Lung (tissue), 12 donors: Measurements from ENCODE around the gene SEC23B. TPM values are rescaled to one million over a fixed set of nuclear protein-coding genes. Genes with fewer than 3 reads are reported as not detected.

Experiments used
- ATAC-seq: fragments of 200-7000 bp; cut with Tn5 transposase; one replicate; pipeline ENCODE4 v1.9.1; 2020; ENCODE audit warnings: moderate number of reproducible peaks; ENCODE audit not compliant: insufficient read depth, low FRiP score
- DNase-seq, 3 donors: peaks; one replicate each; pipeline ENCODE4 v3.0.0-alpha.2; 2013 to 2017
- H3K27ac ChIP-seq, 2 donors: one replicate each; pipeline ENCODE4 v1.5.1; 2013; ENCODE audit warnings: mild to moderate bottlenecking in 2 of 2, moderate library complexity in 2 of 2, control low read depth in 1 of 2, inconsistent platforms in 1 of 2, low read depth in 1 of 2, low read length in 1 of 2
- H3K27me3 ChIP-seq, 3 donors: one replicate each; pipeline ENCODE4 v1.5.1; 2013; ENCODE audit warnings: low read length in 2 of 3; ENCODE audit not compliant: control insufficient read depth in 3 of 3, insufficient read depth in 3 of 3
- H3K36me3 ChIP-seq, 4 donors: one replicate each; pipeline ENCODE4 v1.5.1; 2013; ENCODE audit warnings: low read length in 4 of 4, mild to moderate bottlenecking in 1 of 4, moderate library complexity in 1 of 4; ENCODE audit not compliant: control insufficient read depth in 4 of 4, insufficient read depth in 4 of 4
- H3K4me1 ChIP-seq, 5 donors: one replicate each; pipeline ENCODE4 v1.5.1; 2013; ENCODE audit warnings: low read length in 5 of 5, mild to moderate bottlenecking in 2 of 5, moderate library complexity in 1 of 5; ENCODE audit not compliant: control insufficient read depth in 5 of 5, insufficient read depth in 5 of 5
- H3K4me3 ChIP-seq: one replicate; pipeline ENCODE4 v1.5.1; 2013; ENCODE audit warnings: mild to moderate bottlenecking, control low read depth, moderate library complexity
- H3K9ac ChIP-seq, 2 donors: one replicate each; pipeline ENCODE4 v1.5.1; 2013; ENCODE audit warnings: low read length in 2 of 2, control low read depth in 1 of 2; ENCODE audit not compliant: insufficient read depth in 1 of 2
- H3K9me3 ChIP-seq, 4 donors: one replicate each; pipeline ENCODE4 v1.5.1; 2013; ENCODE audit warnings: low read length in 3 of 4, mild to moderate bottlenecking in 1 of 4, moderate library complexity in 1 of 4; ENCODE audit not compliant: control insufficient read depth in 4 of 4, insufficient read depth in 3 of 4
- WGBS, 2 donors: extraction: QIAGEN DNeasy Blood & Tissue Kit; methylation state at CpG; one replicate each; pipeline ENCODE4 v1.1.7; 2013; 5-methylcytosine and 5-hydroxymethylcytosine counted together
- polyA plus RNA-seq, 2 donors: library from polyadenylated mRNA; stranded (reverse); fragments of 200-250 nt; gene quantifications; one replicate each; pipeline ENCODE4 v1.2.1, GENCODE V29; 2013
- total RNA-seq, 2 donors: library from RNA; depleted of rRNA in 1 of 2; stranded (reverse); fragments of >200 nt in 1 of 2; gene quantifications; one replicate each; pipeline ENCODE4 v1.2.1, GENCODE V29; 2014 to 2021
- TF ChIP-seq, protein P1 (sequence below): IDR thresholded peaks from 2 replicates; pipeline ENCODE4 v1.5.1; 2012; ENCODE audit warnings: mild to moderate bottlenecking; ENCODE audit errors: control extremely low read depth, extremely low read depth
- donor health status: control.
- donor health status: control.
- donor health status: Bipolar disorder and iron deficiency.
- donor health status: healthy.
- donor health status: DM: yes; HTN: yes; CAD: no.

The SEC23B gene
- total and polyA plus RNA-seq, 4 donors: 10.3 to 79.5 (median 57.8) TPM

DNA sequence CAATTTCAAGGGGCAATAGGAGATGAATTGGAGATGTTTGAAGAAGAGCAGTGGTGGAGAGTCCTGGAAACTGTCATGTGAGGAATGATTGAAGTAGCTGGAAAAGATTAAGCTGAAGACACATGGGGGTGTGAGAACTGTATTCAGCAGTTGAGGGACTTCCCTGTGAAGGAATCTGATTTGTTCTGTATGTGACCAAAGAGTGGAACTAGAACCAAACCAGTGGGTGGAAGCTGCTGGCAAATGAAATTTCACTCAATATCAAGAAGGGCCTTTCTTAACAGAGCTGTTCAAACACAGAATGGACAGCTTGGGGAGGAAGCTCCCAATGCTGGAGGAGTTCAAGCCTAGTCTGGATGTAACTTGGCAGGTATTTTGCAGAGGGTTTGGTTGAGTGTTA lies 21.3 kb downstream of the SEC23B start:
- peaks cover 55 to 70% (median 64%) of the 10 kb centered on the region in 4 donors for H3K36me3 ChIP-seq
- ATAC-seq: no peak

DNA sequence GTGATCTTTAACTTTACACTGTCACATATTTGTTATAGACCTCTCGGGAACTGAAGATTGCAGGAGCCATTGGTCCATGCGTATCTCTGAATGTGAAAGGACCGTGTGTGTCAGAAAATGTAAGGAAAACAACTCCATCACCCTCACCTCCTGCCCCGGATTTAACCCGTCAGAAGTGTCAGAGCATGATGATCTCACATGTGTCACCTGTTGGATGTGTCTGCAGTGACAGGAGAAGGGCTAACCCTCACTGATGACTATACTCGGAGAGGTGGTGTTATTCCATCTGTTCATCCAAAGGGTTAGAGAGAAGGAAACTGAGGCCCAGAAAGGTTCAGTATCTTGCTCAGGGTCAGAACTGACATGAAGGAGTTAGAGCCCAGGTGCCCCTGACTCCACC lies 24.9 kb downstream of the SEC23B start:
- H3K9me3 ChIP-seq: no peaks in the 10 kb centered on the region
- peaks cover 43 to 55% (median 50%) of the 10 kb centered on the region in 4 donors for H3K36me3 ChIP-seq
- H3K4me1 ChIP-seq: no peaks in the 10 kb centered on the region
- no peak for ATAC-seq
- no peaks in the 10 kb centered on the region for H3K27me3 ChIP-seq
- H3K9ac ChIP-seq: no peak overlapping the region
- no peak overlapping the region for H3K27ac ChIP-seq
- no peak for DNase-seq
- TF ChIP-seq, protein P1, sequence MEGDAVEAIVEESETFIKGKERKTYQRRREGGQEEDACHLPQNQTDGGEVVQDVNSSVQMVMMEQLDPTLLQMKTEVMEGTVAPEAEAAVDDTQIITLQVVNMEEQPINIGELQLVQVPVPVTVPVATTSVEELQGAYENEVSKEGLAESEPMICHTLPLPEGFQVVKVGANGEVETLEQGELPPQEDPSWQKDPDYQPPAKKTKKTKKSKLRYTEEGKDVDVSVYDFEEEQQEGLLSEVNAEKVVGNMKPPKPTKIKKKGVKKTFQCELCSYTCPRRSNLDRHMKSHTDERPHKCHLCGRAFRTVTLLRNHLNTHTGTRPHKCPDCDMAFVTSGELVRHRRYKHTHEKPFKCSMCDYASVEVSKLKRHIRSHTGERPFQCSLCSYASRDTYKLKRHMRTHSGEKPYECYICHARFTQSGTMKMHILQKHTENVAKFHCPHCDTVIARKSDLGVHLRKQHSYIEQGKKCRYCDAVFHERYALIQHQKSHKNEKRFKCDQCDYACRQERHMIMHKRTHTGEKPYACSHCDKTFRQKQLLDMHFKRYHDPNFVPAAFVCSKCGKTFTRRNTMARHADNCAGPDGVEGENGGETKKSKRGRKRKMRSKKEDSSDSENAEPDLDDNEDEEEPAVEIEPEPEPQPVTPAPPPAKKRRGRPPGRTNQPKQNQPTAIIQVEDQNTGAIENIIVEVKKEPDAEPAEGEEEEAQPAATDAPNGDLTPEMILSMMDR: no peak
- WGBS, 2 donors: 82 to 90% methylated on average over 6 of the region's 6 CpGs
- H3K4me3 ChIP-seq: no peak overlapping the region

More for the DNA sequence above, 21.3 kb downstream of the SEC23B start:
- no peak overlapping the region for H3K4me3 ChIP-seq
- no peak overlapping the region for H3K9ac ChIP-seq
- TF ChIP-seq, protein P1: no peak
- H3K27ac ChIP-seq: no peak overlapping the region
- H3K4me1 ChIP-seq: no peaks in the 10 kb centered on the region
- H3K9me3 ChIP-seq: no peaks in the 10 kb centered on the region
- no peaks in the 10 kb centered on the region for H3K27me3 ChIP-seq
- DNase-seq: no peak

DNA sequence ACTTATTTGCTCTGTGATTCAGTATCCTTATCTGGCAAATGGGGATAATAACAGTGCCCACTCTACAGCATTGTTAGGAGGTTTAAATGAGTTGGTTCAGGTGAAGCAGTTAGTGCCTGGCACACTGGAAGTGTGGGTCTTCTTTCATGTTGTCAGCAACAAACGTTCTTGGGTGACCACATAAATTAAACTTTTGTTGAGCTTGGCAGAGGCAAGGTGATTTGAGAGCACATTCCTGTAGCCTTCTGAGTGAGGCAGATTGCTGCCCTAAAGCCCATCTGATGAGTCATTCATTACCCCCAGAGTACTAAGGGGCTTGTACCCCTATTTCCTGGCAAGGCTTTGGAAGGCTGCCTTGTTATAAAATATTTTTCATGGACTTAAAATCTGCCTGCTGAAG lies 25.8 kb downstream of the SEC23B start:
- WGBS, 2 donors: 42 to 69% methylated on average over 1 of the region's 1 CpG
- no peaks in the 10 kb centered on the region for H3K4me1 ChIP-seq
- H3K9me3 ChIP-seq: no peaks in the 10 kb centered on the region
- H3K9ac ChIP-seq: no peak overlapping the region
- H3K27ac ChIP-seq: no peak overlapping the region
- H3K4me3 ChIP-seq: no peak overlapping the region
- DNase-seq: no peak
- no peaks in the 10 kb centered on the region for H3K27me3 ChIP-seq
- TF ChIP-seq, protein P1: no peak
- peaks cover 37 to 50% (median 43%) of the 10 kb centered on the region in 4 donors for H3K36me3 ChIP-seq
- ATAC-seq: no peak

DNA sequence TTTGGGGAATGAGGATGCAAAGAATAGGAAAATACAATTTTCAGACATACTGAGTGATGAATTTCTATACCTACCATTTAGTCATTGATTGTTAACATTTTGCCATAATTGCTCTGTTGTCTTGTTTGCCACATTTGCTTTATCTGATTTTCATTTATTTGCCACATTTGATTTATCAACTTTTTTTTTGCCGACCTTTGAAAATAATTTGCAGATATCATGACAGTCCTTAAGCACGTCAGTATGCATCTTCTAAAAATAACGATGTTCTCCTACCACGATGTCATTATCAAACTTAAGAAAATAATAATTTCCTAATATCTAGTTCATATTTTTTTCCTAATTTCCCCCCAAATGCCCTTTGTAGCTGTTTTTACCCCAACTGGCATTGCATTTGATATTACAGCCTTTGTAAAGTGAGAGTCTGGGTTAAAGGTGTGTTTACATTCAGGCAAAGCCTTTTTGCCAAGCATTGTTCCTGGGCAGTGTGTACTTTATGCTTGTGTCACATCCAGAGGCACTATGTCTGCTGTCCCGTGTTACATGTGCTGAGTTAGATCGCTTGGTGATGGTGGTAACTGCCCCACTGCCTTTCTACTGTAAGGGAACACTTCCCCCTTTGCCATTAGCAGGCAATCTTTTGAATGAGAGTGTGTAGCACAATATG lies 26.4 kb downstream of the SEC23B start:
- no peaks in the 10 kb centered on the region for H3K27me3 ChIP-seq
- H3K27ac ChIP-seq: no peak overlapping the region
- H3K4me3 ChIP-seq: no peak overlapping the region
- WGBS, 2 donors: 82 to 84% methylated on average over 6 of the region's 6 CpGs
- no peaks in the 10 kb centered on the region for H3K4me1 ChIP-seq
- H3K36me3 ChIP-seq: peaks cover 31 to 46% (median 39%) of the 10 kb centered on the region in 4 donors
- H3K9ac ChIP-seq: no peak overlapping the region
- no peak for ATAC-seq
- no peak for DNase-seq
- TF ChIP-seq, protein P1: no peak
- H3K9me3 ChIP-seq: no peaks in the 10 kb centered on the region
